HFF-Myc (cell line): ENCODE measurements around the gene DACH1.

ENCODE experiments used
- DNase-seq: peaks from one replicate; pipeline ENCODE4 v3.0.0-alpha.2; 2011; ENCODE audit warnings: low read depth; ENCODE audit errors: extremely low read depth
- H3K4me3 ChIP-seq: replicated peaks from 2 replicates; pipeline ENCODE4 v1.5.1; 2011; ENCODE audit warnings: low read depth, mild to moderate bottlenecking, control low read depth, low read length
- CTCF ChIP-seq: IDR thresholded peaks from 2 replicates; pipeline ENCODE4 v1.5.1; 2012; ENCODE audit warnings: mild to moderate bottlenecking, low read depth, low read length, control low read depth; ENCODE audit errors: missing control alignments

The DACH1 gene

GRCh38 chr13:71869274-71869673, 2.3 kb upstream of the DACH1 start:
- no peak for DNase-seq
- H3K4me3 ChIP-seq = no peak overlapping the region
- TF ChIP-seq CTCF = no peak

- peak overlapping the region; percentile 56 for H3K4me3 ChIP-seq
- TF ChIP-seq CTCF = no peak
- DNase-seq = no peak
These were observed 471 bp downstream of the DACH1 start for GRCh38 chr13:71866335-71867130.

- peak overlapping the region; percentile 56 for H3K4me3 ChIP-seq
- no peak for TF ChIP-seq CTCF
- DNase-seq = no peak
These were observed 1.1 kb downstream of the DACH1 start for GRCh38 chr13:71865874-71866334.

GRCh38 chr13:71864986-71865873, 1.8 kb downstream of the DACH1 start:
- no peak for DNase-seq
- peak overlapping the region; percentile 56 for H3K4me3 ChIP-seq
- no peak for TF ChIP-seq CTCF

- no peak for TF ChIP-seq CTCF
- DNase-seq = no peak
- peak overlapping the region; percentile 56 for H3K4me3 ChIP-seq
These were observed 2.7 kb downstream of the DACH1 start for GRCh38 chr13:71864094-71864985.

GRCh38 chr13:71863254-71863865, 3.6 kb downstream of the DACH1 start:
- TF ChIP-seq CTCF = no peak
- no peak overlapping the region for H3K4me3 ChIP-seq
- no peak for DNase-seq
